Uterus (tissue), 2 donors: Measurements from ENCODE around the gene SUPT20H.

Experiments used
- POLR2A ChIP-seq, 2 donors: fragments of 450-650 bp; IDR thresholded peaks; one replicate each; pipeline ENCODE4 v1.6.1; 2016; ENCODE audit warnings: antibody characterized with exemption in 2 of 2, mild to moderate bottlenecking in 1 of 2, moderate library complexity in 1 of 2
- TF ChIP-seq, protein P1 (sequence below), 4 experiments: fragments of 200-600 bp in 2 of 4; fragments of 450-650 bp in 2 of 4; sonication (generic) in 2 of 4; IDR thresholded peaks; one replicate each; pipeline ENCODE4 v1.5.1; 2016 to 2019; ENCODE audit warnings: antibody characterized with exemption in 4 of 4, mild to moderate bottlenecking in 2 of 4, moderate library complexity in 1 of 4

DNA sequence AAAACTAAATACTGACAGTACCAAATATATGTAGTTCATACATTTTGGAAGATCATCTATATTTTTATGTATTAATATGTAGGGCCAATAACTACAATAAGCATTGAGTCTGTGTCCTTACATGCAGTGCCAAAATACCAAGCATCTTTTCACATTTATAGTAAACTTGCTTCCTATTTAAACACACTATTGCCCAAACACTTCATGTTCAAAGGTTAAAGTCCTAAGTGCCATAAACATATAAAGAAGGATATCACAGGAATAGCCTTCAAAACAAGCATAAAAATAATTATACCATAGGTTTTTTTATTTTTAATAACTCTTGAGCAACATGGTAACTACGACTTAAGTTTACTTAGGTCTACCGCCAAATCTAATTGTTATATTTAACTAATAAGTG, 31.8 kb downstream of the SUPT20H start:
- TF ChIP-seq, protein P1, sequence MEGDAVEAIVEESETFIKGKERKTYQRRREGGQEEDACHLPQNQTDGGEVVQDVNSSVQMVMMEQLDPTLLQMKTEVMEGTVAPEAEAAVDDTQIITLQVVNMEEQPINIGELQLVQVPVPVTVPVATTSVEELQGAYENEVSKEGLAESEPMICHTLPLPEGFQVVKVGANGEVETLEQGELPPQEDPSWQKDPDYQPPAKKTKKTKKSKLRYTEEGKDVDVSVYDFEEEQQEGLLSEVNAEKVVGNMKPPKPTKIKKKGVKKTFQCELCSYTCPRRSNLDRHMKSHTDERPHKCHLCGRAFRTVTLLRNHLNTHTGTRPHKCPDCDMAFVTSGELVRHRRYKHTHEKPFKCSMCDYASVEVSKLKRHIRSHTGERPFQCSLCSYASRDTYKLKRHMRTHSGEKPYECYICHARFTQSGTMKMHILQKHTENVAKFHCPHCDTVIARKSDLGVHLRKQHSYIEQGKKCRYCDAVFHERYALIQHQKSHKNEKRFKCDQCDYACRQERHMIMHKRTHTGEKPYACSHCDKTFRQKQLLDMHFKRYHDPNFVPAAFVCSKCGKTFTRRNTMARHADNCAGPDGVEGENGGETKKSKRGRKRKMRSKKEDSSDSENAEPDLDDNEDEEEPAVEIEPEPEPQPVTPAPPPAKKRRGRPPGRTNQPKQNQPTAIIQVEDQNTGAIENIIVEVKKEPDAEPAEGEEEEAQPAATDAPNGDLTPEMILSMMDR (IDR thresholded peaks at IDR 0.05), result no peak
- TF ChIP-seq POLR2A (IDR thresholded peaks at IDR 0.05), result no peak
